GM12864 (cell line): ENCODE data around the gene CRABP1.
A peak's percentile ranks its signal among the peaks of the same experiment; 100 is the strongest.

Source experiments
- DNase-seq: peaks from one replicate; pipeline ENCODE4 v3.0.0-alpha.2; 2011; ENCODE audit warnings: low read depth
- H3K4me3 ChIP-seq: 2 replicates; pipeline ENCODE4 v1.5.1; 2011; ENCODE audit warnings: mild to moderate bottlenecking, low read depth, low read length, control low read depth
- TF ChIP-seq, protein P1 (sequence below): IDR thresholded peaks from 2 replicates; pipeline ENCODE4 v1.5.1; 2011; ENCODE audit warnings: low read depth, mild to moderate bottlenecking, moderate library complexity, low read length, control low read depth, inconsistent platforms; ENCODE audit errors: missing control alignments

The CRABP1 gene

DNA sequence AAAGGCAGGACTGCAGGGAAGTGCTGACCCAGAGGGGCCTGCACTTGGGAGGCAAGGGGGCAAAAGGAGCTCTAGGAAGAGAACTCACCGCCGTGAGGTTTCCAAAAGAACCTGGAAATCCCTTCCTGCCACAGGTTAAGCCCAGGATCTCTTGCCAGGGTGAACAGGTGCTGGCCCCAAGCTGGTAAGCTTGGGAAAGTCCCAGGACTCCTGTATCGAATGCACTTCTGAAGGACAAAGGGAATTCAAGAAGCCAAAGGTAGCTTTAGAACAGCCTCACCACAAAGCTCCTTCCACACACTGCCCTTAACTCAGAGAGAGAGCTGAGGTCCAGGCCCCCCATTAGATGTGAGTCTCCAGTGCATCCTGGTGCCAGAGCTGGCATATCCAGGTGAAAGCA is 28.9 kb upstream of the CRABP1 start:
- DNase-seq: no peak
- H3K4me3 ChIP-seq: no peak overlapping the region
- TF ChIP-seq, protein P1, sequence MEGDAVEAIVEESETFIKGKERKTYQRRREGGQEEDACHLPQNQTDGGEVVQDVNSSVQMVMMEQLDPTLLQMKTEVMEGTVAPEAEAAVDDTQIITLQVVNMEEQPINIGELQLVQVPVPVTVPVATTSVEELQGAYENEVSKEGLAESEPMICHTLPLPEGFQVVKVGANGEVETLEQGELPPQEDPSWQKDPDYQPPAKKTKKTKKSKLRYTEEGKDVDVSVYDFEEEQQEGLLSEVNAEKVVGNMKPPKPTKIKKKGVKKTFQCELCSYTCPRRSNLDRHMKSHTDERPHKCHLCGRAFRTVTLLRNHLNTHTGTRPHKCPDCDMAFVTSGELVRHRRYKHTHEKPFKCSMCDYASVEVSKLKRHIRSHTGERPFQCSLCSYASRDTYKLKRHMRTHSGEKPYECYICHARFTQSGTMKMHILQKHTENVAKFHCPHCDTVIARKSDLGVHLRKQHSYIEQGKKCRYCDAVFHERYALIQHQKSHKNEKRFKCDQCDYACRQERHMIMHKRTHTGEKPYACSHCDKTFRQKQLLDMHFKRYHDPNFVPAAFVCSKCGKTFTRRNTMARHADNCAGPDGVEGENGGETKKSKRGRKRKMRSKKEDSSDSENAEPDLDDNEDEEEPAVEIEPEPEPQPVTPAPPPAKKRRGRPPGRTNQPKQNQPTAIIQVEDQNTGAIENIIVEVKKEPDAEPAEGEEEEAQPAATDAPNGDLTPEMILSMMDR: no peak

DNA sequence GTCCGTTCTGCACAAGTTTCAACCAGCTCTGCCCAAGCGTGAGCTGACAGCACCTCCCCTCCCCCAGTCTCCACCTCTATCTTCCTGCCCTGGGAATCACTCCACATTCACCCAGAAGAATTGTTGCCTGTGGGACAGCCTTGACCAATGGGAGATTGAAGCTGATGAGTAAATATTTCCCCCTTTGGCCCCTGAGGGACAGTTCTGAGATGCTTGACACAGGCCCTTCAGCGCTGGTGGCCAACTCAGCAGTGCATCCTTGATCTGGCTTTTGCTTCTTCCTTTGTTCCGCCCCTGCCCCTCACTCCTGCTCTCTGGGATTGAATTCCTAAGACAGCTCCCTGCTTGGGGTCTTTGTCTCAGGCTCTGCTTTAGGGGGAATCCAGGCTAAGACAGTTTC is 27.6 kb upstream of the CRABP1 start:
- TF ChIP-seq, protein P1: no peak
- DNase-seq: no peak
- no peak overlapping the region for H3K4me3 ChIP-seq

DNA sequence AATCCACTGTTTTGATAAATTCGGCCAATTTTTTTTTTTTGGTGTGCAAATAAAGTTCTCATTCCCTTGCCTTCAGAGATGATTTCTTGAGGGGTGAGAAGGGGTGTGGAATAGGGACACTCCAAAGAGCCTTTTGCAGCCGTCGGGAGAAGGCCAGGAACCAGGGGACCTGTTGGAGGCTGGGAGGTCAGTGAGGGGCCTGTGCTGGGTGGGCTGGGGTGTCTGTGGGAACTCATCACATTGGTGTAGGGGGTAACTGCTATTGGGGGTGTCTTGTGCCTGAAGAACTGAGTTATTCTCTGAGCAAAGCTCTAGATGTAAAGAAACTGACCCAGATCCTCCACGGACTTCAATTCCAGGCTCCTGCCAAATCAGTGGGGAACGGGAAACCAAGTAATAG is 27.2 kb upstream of the CRABP1 start:
- no peak for DNase-seq
- TF ChIP-seq, protein P1: no peak
- no peak overlapping the region for H3K4me3 ChIP-seq

DNA sequence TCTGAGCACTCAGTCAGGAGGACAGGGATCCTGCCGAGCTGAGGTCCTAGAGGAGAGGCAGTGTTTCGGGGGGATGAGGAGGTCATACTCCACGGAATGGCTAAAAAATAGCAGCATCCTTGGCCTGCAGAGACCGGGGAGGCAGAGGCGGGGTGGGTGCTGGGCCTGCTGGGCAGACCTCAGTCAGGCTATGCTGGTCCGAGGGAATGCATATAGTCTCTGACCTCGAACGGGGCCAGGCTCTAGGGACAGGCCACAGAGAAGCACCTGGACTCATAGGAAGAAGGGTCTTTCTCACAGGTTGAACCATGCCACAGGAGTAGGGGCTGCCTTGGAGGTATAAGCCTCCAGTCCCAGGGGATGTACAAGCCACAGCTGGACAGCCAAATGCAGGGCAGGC is 26.8 kb upstream of the CRABP1 start:
- TF ChIP-seq, protein P1: no peak
- no peak overlapping the region for H3K4me3 ChIP-seq
- no peak for DNase-seq

DNA sequence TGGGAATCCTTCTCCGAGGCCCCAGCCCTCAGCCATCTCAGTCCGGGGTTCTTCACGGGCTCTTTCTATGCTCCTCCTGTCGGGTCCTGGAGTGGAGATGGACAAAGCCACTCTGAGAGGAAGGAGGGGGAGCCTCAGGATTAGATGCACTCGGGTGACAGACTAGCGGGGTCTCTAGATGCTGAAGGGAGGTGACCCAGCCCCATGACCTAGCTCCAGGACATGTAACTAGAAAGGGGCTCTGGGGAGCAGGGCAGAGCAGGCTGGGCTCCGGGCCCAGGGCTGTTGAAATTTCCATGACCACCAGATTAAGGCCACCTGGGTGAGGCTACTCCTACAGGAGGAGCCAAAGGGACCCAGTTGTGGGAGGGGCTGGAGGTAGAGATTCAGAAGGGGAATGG is 26.0 kb upstream of the CRABP1 start:
- TF ChIP-seq, protein P1: no peak
- DNase-seq: no peak
- H3K4me3 ChIP-seq: no peak overlapping the region

DNA sequence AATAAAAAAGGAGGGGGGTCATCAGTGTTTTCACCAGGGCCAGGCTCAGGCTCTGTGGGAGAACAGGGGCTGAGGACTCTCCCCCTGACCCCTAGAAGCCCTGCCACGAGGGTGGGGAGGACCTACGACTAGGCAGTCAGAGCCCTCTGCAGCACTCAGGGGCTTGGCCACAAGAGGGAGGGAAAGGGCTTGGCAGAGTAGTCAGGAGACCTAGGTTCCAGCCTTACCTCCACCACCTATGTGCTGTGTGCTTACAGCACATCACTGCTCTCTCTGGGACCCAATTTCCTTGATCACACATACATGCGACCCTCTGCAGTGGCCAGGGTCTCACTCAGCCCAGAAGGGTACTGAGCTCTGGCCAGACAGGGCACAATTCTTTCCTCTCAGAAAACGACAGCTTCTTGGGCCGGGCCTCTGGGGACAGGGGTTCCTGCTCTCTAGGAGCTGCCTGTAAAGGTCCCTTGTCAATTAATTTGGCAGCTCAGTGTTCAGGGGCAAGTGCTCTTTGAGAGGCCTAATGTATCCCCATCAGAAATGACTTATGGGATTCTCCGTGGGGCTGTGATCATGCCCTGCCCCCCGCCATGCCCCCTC is 24.4 kb upstream of the CRABP1 start:
- TF ChIP-seq, protein P1: peak; percentile 47
- H3K4me3 ChIP-seq: no peak overlapping the region
- DNase-seq: no peak
